Measurements from ENCODE around the gene RPS27.

Gene RPS27

DNA sequence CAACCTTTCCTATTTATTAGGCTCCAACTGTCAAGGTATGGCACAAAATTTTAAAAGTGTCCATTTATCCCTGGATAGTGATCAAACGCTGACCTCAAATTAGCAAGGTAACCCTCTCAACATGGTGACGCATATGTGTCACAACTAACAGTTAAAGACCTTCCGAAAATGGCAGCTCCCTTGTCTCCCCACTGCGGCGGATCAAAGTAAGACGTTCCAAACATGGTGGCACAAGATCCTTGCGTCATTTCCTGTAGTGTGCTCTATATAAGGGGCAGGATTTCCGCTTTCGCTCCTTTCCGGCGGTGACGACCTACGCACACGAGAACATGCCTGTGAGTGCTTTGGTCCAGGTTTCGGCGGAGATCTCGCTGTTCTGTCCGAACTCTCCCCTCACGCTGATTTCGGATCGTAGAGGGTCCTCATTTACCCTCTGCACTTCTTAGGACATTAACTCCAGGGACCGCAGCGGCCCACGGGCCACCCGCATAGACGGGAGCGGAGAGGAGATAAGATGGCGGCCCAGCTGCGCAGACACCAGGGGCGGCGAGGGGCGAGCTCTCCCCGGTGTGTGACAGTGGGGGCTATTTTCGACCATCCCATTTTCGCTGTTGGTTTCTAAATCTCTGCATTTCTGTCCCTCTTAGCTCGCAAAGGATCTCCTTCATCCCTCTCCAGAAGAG lies at the start of gene RPS27:
RPS27 (plus strand) TSS at position 295 of the 683 bp plus-strand sequence; CDS start at position 330, 35 bp downstream.
- peak; percentile 98 for DNase-seq

- no peak for DNase-seq
These were observed 48.5 kb upstream of the RPS27 start for GRCh38 chr1:153941826-153942725.

GRCh38 chr1:153942766-153943549 lies 47.6 kb upstream of the RPS27 start:
- no peak for DNase-seq

DNA sequence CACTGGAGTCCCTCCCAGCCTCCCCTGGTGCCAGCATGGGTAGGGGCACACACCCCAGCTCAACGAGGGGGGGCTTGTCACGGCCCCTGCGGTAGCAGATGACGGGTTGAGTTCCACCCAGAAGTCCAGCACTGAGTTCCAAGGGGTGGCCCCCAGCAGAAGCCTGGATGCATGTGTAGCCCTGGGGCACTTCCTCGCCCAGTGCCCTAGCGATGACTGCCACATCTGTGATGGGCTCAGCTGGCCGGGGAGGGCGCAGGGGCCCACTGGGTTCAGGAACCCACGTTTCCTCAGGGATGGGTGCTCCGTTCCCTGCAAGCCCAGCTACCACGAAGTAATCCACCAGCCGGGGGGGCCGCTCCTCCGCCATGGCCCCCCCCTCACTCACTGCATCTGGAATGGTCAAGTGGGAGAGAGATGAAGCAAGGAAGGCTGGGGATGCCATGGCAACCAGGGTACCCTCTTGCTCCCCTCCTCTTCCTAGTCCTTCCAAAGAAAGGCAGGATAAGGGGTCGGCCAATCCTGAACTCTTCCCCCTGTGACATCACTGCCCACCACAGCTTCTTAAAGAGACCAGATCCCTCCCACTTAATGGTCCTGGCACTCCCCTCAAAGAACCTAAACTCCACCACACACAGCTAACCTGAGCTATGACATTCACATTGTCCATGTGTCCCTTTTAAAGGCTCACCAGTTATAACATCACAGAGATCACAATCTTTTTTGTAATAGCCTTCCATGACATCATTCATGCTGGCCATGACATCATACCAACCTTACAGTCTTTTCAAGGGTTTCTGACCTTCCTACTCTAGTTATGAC lies 46.3 kb upstream of the RPS27 start:
- no peak for DNase-seq

- no peak for DNase-seq
These were observed 45.8 kb upstream of the RPS27 start for GRCh38 chr1:153944827-153945117.

DNA sequence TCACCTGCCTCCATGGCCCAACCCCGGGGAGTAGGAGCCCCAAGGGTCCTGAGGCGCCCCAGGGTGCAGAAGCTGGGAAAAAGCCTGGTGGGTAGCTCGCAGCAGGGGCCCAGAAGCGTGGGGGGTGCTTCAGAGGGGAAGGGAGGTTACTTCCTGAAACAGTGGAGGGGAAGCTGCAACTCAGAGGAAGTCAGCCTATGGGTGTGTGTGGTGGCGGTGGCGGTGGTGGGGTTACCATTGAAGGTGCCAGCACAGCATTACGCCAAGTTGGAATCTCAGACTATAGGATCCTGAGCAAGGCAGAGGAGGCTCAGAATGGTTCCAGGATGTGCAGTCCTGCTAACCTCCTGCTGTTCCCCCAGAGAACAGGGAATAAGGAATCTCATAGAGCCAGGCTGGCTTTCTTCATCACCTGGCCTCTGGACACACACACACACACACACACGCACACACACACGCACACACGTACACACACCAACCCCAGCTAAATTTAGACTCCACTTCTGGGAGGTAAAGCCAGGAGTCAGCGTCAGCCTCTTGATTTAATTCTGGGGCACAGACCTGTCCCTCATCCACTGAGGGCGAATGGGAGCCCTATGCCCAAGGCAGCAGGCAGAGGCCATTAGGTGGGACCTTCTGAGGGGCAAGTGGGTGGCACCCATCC lies 45.3 kb upstream of the RPS27 start:
- DNase-seq: no peak

GRCh38 chr1:153945795-153946621 lies 44.6 kb upstream of the RPS27 start:
- DNase-seq: no peak

DNA sequence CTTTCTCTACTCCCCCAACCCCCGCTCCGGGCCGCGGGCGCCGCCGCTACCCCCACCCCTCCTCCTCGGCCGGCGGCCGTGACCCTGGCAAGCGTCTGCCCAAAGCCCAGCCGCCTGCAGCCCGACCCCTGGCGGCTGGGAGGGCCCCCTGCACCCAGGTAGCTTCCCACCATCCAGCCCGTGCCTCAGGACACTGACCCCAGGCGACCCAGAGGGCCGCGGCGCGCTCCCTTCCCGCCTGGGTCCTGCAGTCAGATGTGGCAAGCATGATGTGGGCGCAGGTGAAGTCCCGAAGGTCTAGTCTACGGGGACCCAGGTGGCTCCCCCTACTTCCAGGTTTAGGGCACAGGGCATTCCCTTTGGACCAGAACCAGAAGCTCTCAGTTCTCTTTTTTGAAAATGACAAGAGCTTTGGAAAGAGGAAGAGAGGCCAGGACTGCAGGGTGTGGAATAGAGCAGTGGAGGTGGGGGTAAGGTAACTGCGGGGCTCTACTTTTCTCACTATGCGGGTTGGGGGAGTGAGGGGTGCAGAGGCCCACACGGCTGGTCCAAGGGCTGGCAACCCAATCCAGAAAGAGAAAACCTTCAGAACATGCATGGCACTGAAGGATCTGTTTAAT lies 43.8 kb upstream of the RPS27 start, which contains the start of gene DENND4B:
DENND4B (minus strand) TSS at position 97 of the 620 bp plus-strand sequence. CDS start 2,344 bp downstream, outside the sequence.
- peak; percentile 63 for DNase-seq

- DNase-seq: no peak
These were observed 39.4 kb upstream of the RPS27 start for GRCh38 chr1:153951183-153951582.

GRCh38 chr1:153951801-153952200 lies 38.8 kb upstream of the RPS27 start:
- DNase-seq: no peak

DNA sequence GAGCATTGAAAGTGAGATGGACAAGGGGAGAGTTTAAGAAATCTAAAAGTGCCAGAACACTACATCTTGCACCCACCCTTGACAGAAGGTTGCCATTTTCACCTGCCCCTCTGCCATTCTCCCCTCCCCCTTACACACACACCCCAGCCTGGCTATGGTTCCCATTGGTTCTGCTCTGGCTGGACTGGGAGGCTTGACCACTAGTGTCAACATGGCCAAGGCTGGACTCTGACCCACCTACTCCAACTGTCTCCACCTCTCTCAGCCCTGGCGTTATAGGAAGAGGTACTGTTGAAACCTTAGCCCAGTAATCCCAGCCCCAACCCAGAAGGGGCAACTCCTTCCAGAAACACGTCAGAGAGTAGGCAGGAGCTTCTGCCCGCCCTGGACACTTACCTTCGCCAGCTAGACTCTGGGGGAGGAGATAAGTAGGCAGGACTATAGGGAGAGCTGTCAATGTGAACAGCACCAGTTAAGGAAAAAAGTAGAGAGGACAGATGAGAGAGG lies 36.6 kb upstream of the RPS27 start:
- DNase-seq: no peak

DNA sequence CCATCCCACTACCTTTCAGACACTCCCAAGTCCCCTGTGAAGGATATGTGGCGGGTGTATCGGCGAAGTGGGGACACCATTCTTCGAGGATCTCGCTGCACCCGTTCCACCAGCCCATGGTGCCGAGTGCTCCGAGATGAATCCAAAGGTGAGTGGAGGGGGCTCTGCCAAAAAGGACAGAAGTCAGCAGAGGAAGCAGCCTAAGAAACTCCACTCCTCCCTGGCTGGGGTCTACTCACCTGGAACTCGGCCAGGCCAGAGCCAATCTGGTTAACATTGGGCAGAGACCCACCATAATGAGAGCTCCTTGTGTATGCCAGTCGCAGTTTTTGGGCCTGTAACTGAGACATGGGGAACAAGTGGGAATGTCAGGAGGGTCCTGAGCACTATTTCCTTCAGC lies 35.7 kb upstream of the RPS27 start:
- DNase-seq: no peak

GRCh38 chr1:153956997-153957715 lies 33.4 kb upstream of the RPS27 start:
- no peak for DNase-seq

- DNase-seq: no peak
These were observed 32.8 kb upstream of the RPS27 start for GRCh38 chr1:153957744-153958110.

- peak; percentile 98 for DNase-seq
These were observed 32.2 kb upstream of the RPS27 start, which contains the start of gene CRTC2 for GRCh38 chr1:153958111-153958960. Gene CRTC2 (minus strand): TSS chr1:153958612. CDS start chr1:153958497, 115 bp downstream.

GRCh38 chr1:153958961-153959260 lies 31.7 kb upstream of the RPS27 start:
- DNase-seq: no peak

- DNase-seq: no peak
These were observed 31.1 kb upstream of the RPS27 start for GRCh38 chr1:153959454-153959853.

DNA sequence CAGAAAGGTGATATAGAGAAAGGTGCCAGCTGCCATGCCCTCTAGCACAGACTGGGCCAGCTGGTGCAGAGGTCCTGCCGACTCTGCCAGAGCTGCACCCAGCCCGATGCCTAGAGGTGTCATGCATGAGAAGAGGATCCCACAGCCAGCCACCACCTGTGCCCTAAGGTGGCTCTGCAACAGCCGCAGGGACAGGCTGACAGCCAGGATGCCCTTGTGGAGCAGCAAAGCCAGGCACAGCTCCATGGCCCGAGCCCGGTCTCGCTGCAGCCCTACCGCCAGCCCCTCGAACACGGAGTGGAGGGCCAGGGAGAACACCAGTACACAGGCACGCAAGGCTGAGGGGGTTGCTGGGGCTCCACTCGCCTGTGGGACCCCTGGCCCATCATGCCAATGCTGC lies 30.4 kb upstream of the RPS27 start:
- DNase-seq: no peak

DNA sequence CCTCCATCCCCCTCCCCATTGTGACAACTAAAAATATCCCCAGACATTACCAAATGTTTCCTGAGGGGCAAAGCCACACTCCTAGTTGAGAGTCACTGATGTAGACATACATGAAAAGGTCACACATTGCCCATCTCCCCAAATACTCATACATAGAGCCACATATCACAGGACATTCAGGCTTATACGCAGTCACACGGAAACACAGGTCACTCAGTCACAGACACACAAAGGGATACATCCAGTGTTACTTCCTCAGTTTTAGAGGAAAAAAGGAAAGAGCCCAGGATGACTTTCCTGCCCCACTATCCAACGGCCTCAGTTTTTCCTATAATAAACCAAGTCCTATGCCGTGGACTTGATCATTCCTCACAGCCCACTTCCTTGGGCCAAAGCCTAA lies 29.1 kb upstream of the RPS27 start:
- DNase-seq: no peak
